ENCODE data around the gene BAIAP2.

- TF ChIP-seq, protein P1, sequence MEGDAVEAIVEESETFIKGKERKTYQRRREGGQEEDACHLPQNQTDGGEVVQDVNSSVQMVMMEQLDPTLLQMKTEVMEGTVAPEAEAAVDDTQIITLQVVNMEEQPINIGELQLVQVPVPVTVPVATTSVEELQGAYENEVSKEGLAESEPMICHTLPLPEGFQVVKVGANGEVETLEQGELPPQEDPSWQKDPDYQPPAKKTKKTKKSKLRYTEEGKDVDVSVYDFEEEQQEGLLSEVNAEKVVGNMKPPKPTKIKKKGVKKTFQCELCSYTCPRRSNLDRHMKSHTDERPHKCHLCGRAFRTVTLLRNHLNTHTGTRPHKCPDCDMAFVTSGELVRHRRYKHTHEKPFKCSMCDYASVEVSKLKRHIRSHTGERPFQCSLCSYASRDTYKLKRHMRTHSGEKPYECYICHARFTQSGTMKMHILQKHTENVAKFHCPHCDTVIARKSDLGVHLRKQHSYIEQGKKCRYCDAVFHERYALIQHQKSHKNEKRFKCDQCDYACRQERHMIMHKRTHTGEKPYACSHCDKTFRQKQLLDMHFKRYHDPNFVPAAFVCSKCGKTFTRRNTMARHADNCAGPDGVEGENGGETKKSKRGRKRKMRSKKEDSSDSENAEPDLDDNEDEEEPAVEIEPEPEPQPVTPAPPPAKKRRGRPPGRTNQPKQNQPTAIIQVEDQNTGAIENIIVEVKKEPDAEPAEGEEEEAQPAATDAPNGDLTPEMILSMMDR (IDR thresholded peaks at IDR 0.05): no peak
- TF ChIP-seq POLR2A (IDR thresholded peaks at IDR 0.05) (no peak), POLR2AphosphoS5 (IDR thresholded peaks at IDR 0.05; ENCODE audit: insufficient read depth in 1 of 2, low read depth in 1 of 2) (no peak)
Observed at GRCh38 chr17:81147701-81148100, 112.8 kb downstream of the BAIAP2 start.
